K562 (cell line): ENCODE data around the gene SRP54. TPM values are rescaled to one million over a fixed set of nuclear protein-coding genes. Genes with fewer than 3 reads are reported as not detected.

Experiments used
- ADNP ChIP-seq: fragments of 200-800 bp; sonication (Bioruptor generic); IDR thresholded peaks from 2 replicates; pipeline ENCODE4 v1.6.1; 2016; ENCODE audit warnings: missing genetic modification characterization, missing compliant biosample characterization
- ARNT ChIP-seq, 2 experiments: fragments of 450-650 bp; IDR thresholded peaks; 2 replicates each; pipeline ENCODE4 v1.6.1; 2016; ENCODE audit warnings: mild to moderate bottlenecking in 1 of 2
- ATF3 ChIP-seq, 2 experiments: fragments of 450-650 bp in 1 of 2; sonication (generic) in 1 of 2; formaldehyde crosslinking in 1 of 2; IDR thresholded peaks in 1 of 2; conservative IDR thresholded peaks in 1 of 2; 2 replicates each; pipeline versions ENCODE4 v1.6.1 to v1.8.1; 2016 to 2023; ENCODE audit warnings: mild to moderate bottlenecking in 2 of 2, moderate library complexity in 2 of 2, inconsistent platforms in 1 of 2, missing genetic modification reagents in 1 of 2
- CBX5 ChIP-seq: IDR thresholded peaks from 2 replicates; pipeline ENCODE4 v1.6.1; 2014; ENCODE audit warnings: low read depth, borderline replicate concordance
- CTCF ChIP-seq, 3 experiments: IDR thresholded peaks in 2 of 3; conservative IDR thresholded peaks in 1 of 3; 2 replicates each; pipeline ENCODE4 v1.5.1; 2011 to 2012; ENCODE audit warnings: low read length in 3 of 3, mild to moderate bottlenecking in 3 of 3, control low read depth in 2 of 3, improper control_type of control experiment in 1 of 3, inconsistent platforms in 1 of 3, low read depth in 1 of 3, mixed read lengths in 1 of 3, moderate library complexity in 1 of 3; ENCODE audit not compliant: insufficient read depth in 2 of 3
- E2F5 ChIP-seq: sonication (generic); formaldehyde crosslinking; IDR thresholded peaks from 2 replicates; pipeline ENCODE4 v1.8.0; 2022; ENCODE audit warnings: mild to moderate bottlenecking, missing genetic modification reagents
- ESRRB ChIP-seq: fragments of 250-450 bp; sonication (Bioruptor Pico); IDR thresholded peaks from 2 replicates; pipeline ENCODE4 v1.5.0; 2020; ENCODE audit warnings: mild to moderate bottlenecking, moderate library complexity, borderline replicate concordance
- ETS2 ChIP-seq: IDR thresholded peaks from 2 replicates; pipeline ENCODE4 v1.6.1; 2016; ENCODE audit warnings: borderline replicate concordance, missing genetic modification characterization, mild to moderate bottlenecking, moderate library complexity, missing compliant biosample characterization; ENCODE audit not compliant: poor library complexity, severe bottlenecking
- EZH2 ChIP-seq: IDR thresholded peaks from 2 replicates; pipeline ENCODE4 v1.6.1; 2012; ENCODE audit warnings: low read depth, mild to moderate bottlenecking, inconsistent platforms, low read length, borderline replicate concordance
- HEY1 ChIP-seq: fragments of 250-450 bp; sonication (Bioruptor Pico); IDR thresholded peaks from 2 replicates; pipeline ENCODE4 v1.5.0; 2020; ENCODE audit warnings: mild to moderate bottlenecking, moderate library complexity, borderline replicate concordance
- IRF1 ChIP-seq: sonication (generic); formaldehyde crosslinking; IDR thresholded peaks from 2 replicates; pipeline ENCODE4 v1.8.0; 2022; ENCODE audit warnings: missing genetic modification reagents, mild to moderate bottlenecking, borderline replicate concordance
- NONO ChIP-seq, 2 experiments: fragments of 200-400 bp in 1 of 2; fragments of 450-650 bp in 1 of 2; formaldehyde crosslinking in 1 of 2; IDR thresholded peaks; 2 replicates each; pipeline ENCODE4 v1.6.1; 2017; ENCODE audit warnings: low read depth in 2 of 2, mild to moderate bottlenecking in 2 of 2, moderate library complexity in 2 of 2, low read length in 1 of 2
- NR4A1 ChIP-seq, 2 experiments: fragments of 250-450 bp in 1 of 2; fragments of 450-650 bp in 1 of 2; sonication (Bioruptor Pico) in 1 of 2; IDR thresholded peaks; 2 replicates each; pipeline versions ENCODE4 v1.4.0 to v1.6.1; 2016 to 2020; ENCODE audit warnings: mild to moderate bottlenecking in 2 of 2, missing compliant biosample characterization in 1 of 2, missing genetic modification characterization in 1 of 2, moderate library complexity in 1 of 2
- NUFIP1 ChIP-seq: fragments of 450-650 bp; IDR thresholded peaks from 2 replicates; pipeline ENCODE4 v1.6.1; 2018; ENCODE audit not compliant: partially characterized antibody
- POLR2B ChIP-seq: fragments of 450-650 bp; IDR thresholded peaks from 2 replicates; pipeline ENCODE4 v1.6.1; 2018; ENCODE audit warnings: low read depth; ENCODE audit not compliant: partially characterized antibody
- POLR3A ChIP-seq: IDR thresholded peaks from 2 replicates; pipeline ENCODE4 v1.6.1; 2011; ENCODE audit warnings: borderline replicate concordance, mild to moderate bottlenecking, moderate library complexity; ENCODE audit not compliant: insufficient read length, insufficient read depth; ENCODE audit errors: extremely low read depth
- POLR3G ChIP-seq: IDR thresholded peaks from 2 replicates; pipeline ENCODE4 v1.6.1; 2011; ENCODE audit not compliant: insufficient read length, insufficient replicate concordance; ENCODE audit errors: extremely low read depth
- SLC30A9 ChIP-seq: fragments of 250-450 bp; sonication (Bioruptor Pico); IDR thresholded peaks from 2 replicates; pipeline ENCODE4 v1.8.0; 2022; ENCODE audit warnings: mild to moderate bottlenecking, moderate library complexity
- SMAD3 ChIP-seq: fragments of 450-650 bp; formaldehyde crosslinking; conservative IDR thresholded peaks from 2 replicates; pipeline ENCODE4 v1.4.0; 2020; ENCODE audit warnings: mild to moderate bottlenecking
- ZNF347 ChIP-seq: fragments of 450-650 bp; formaldehyde crosslinking; IDR thresholded peaks from 2 replicates; pipeline ENCODE4 v1.4.0; 2020; ENCODE audit warnings: low read depth, mild to moderate bottlenecking, moderate library complexity
- ZNF444 ChIP-seq: fragments of 250-450 bp; sonication (Bioruptor Pico); IDR thresholded peaks from 2 replicates; pipeline ENCODE4 v1.4.0; 2020; ENCODE audit warnings: mild to moderate bottlenecking, moderate library complexity
- polyA plus RNA-seq, 8 experiments: library from polyadenylated mRNA; depleted of rRNA in 4 of 8; stranded (reverse) in 5 of 8; unstranded in 3 of 8; fragments of >200 nt; fragmentation: Nextera tagmentation in 2 of 8; fragmentation: Illumina TruSeq in 1 of 8; extraction: Ambion mirVana in 2 of 8; extraction: Trizol in 1 of 8; gene quantifications; 2 replicates each; pipeline versions ENCODE4 v1.2.1 to v1.2.3, GENCODE V29; 2011 to 2014; ENCODE audit warnings: inconsistent platforms in 1 of 8, missing spikeins in 1 of 8
- total RNA-seq, 7 experiments: library from RNA; depleted of rRNA in 6 of 7; stranded (reverse); fragments of >200 nt in 6 of 7; fragmentation: Illumina TruSeq in 2 of 7; extraction: Trizol in 2 of 7; gene quantifications; 2 replicates each; pipeline versions ENCODE4 v1.2.1 to v1.2.3, GENCODE V29; 2011 to 2021; ENCODE audit warnings: low replicate concordance in 1 of 7
- TF ChIP-seq, protein P1 (sequence below): sonication (generic); formaldehyde crosslinking; IDR thresholded peaks from 2 replicates; pipeline ENCODE4 v1.8.0; 2022; ENCODE audit warnings: missing genetic modification reagents, mild to moderate bottlenecking, moderate library complexity, borderline replicate concordance

SRP54 gene
- total and polyA plus RNA-seq, 9 of the 15 experiments (the other 6 are each of a cell fraction or from before 2014, with no cell fraction given), result 28.6 to 69.8 (median 51.7) TPM

- TF ChIP-seq NR4A1 (CRISPR knock-in tag; IDR thresholded peaks at IDR 0.05) (no peak), NR4A1 (tag; IDR thresholded peaks at IDR 0.05) (no peak), ZNF444 (CRISPR knock-in tag) (no peak), EZH2 (no peak), HEY1 (CRISPR knock-in tag) (no peak), ETS2 (no peak), ESRRB (CRISPR knock-in tag) (no peak), IRF1 (no peak), ARNT (IDR thresholded peaks at IDR 0.05) (0 out of 4 replicates have a peak, but pooled peaks of 1 of the 2 experiments have one; percentile 42), SMAD3 (CRISPR knock-in tag) (no peak), POLR3G (no peak), E2F5 (no peak), NONO (IDR thresholded peaks at IDR 0.05; ENCODE audit: low read depth in 2 of 2, low read length in 1 of 2) (no peak), POLR3A (no peak), ADNP (tag) (no peak), ATF3 (IDR thresholded peaks at IDR 0.05) (peak; percentile 75), ATF3 (CRISPR knock-in tag; conservative IDR thresholded peaks at IDR 0.05) (no peak), ZNF347 (CRISPR knock-in tag) (no peak), CBX5 (no peak), POLR2B (no peak), NUFIP1 (no peak), CTCF (IDR thresholded peaks at IDR 0.05 in 2 of 3, conservative IDR thresholded peaks at IDR 0.05 in 1 of 3; ENCODE audit: insufficient read depth in 2 of 3, low read depth in 1 of 3, low read length in 3 of 3) (no peak), SLC30A9 (CRISPR knock-in tag) (no peak)
- TF ChIP-seq, protein P1, sequence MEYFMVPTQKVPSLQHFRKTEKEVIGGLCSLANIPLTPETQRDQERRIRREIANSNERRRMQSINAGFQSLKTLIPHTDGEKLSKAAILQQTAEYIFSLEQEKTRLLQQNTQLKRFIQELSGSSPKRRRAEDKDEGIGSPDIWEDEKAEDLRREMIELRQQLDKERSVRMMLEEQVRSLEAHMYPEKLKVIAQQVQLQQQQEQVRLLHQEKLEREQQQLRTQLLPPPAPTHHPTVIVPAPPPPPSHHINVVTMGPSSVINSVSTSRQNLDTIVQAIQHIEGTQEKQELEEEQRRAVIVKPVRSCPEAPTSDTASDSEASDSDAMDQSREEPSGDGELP (CRISPR knock-in tag), result no peak
These were observed 67.9 kb downstream of the SRP54 start (continued) for GRCh38 chr14:35050652-35051051.
